Nucleus accumbens (tissue), 56 donors: ENCODE data around the gene MED27.

Experiments used
- DNase-seq, 56 donors: peaks; one replicate each; lab custom pipeline; 2025; lab: John Stamatoyannopoulos, UW

MED27 gene

GRCh38 chr9:132044176-132044875 is 35.3 kb downstream of the MED27 start:
- DNase-seq, result no peak

GRCh38 chr9:132043708-132044107 is 36.0 kb downstream of the MED27 start:
- no peak for DNase-seq

GRCh38 chr9:132042324-132042723 is 37.3 kb downstream of the MED27 start:
- no peak for DNase-seq

- no peak for DNase-seq
Measured at GRCh38 chr9:132041798-132042197, 37.9 kb downstream of the MED27 start.

GRCh38 chr9:132040808-132041207 is 38.9 kb downstream of the MED27 start:
- DNase-seq, result no peak

- DNase-seq, result no peak
Measured at GRCh38 chr9:132040246-132040645, 39.4 kb downstream of the MED27 start.

- DNase-seq, result no peak
Measured at GRCh38 chr9:132039284-132039683, 40.4 kb downstream of the MED27 start.

- DNase-seq, result no peak
Measured at GRCh38 chr9:132037458-132037857, 42.2 kb downstream of the MED27 start.

GRCh38 chr9:132036521-132036920 is 43.1 kb downstream of the MED27 start:
- no peak for DNase-seq

- DNase-seq, result no peak
Measured at GRCh38 chr9:132035679-132036078, 44.0 kb downstream of the MED27 start.

GRCh38 chr9:132032238-132032950 is 47.3 kb downstream of the MED27 start:
- no peak for DNase-seq

GRCh38 chr9:132031467-132032237 is 48.0 kb downstream of the MED27 start:
- peak in 1 of 56 donors; percentile 12 for DNase-seq

- no peak for DNase-seq
Measured at GRCh38 chr9:132030626-132031325, 48.9 kb downstream of the MED27 start.

GRCh38 chr9:132027752-132028663 is 51.7 kb downstream of the MED27 start:
- DNase-seq, result no peak

- DNase-seq, result no peak
Measured at GRCh38 chr9:132026932-132027585, 52.6 kb downstream of the MED27 start.

- no peak for DNase-seq
Measured at GRCh38 chr9:132025766-132026165, 53.9 kb downstream of the MED27 start.

GRCh38 chr9:132024589-132024988 is 55.1 kb downstream of the MED27 start:
- DNase-seq, result no peak

- no peak for DNase-seq
Measured at GRCh38 chr9:132023419-132024180, 56.1 kb downstream of the MED27 start.
